WTC11 (cell line): ENCODE results near the gene RAC3. TPM values are rescaled to one million over a fixed set of nuclear protein-coding genes. Genes with fewer than 3 reads are reported as not detected.

Source experiments
- ATAC-seq: fragments of 200-7000 bp; cut with Tn5 transposase; 2 replicates; pipeline ENCODE4 v1.10.0; 2021; ENCODE audit warnings: mild to moderate bottlenecking, moderate library complexity
- CTCF ChIA-PET: fragments of 300-600 bp; sonication (Branson Sonifier 250); formaldehyde crosslinking; loops from one replicate; lab custom pipeline; 2021; ENCODE audit warnings: antibody characterized with exemption; lab: Charles Lee
- POLR2A ChIA-PET: fragments of 350-600 bp; sonication (Branson Sonifier 250); formaldehyde crosslinking; loops from one replicate; lab custom pipeline; 2021; ENCODE audit warnings: antibody characterized with exemption; lab: Charles Lee
- DNase-seq: peaks from one replicate; pipeline ENCODE4 v3.0.0; 2021; ENCODE audit warnings: low spot score
- H3K27ac Mint-ChIP-seq: 2 replicates; pipeline ENCODE4 v1.8.0; 2021; ENCODE audit warnings: mixed read lengths
- H3K27me3 Mint-ChIP-seq: 2 replicates; pipeline ENCODE4 v1.8.0; 2021; ENCODE audit warnings: low read depth, mild to moderate bottlenecking, moderate library complexity, mixed read lengths
- H3K36me3 Mint-ChIP-seq: 2 replicates; pipeline ENCODE4 v1.8.0; 2021; ENCODE audit warnings: mixed read lengths
- H3K4me1 Mint-ChIP-seq: 2 replicates; pipeline ENCODE4 v1.8.0; 2022; ENCODE audit warnings: mixed read lengths
- H3K4me3 Mint-ChIP-seq: 2 replicates; pipeline ENCODE4 v1.8.0; 2021; ENCODE audit warnings: mild to moderate bottlenecking, moderate library complexity, mixed read lengths
- H3K9me3 Mint-ChIP-seq: 2 replicates; pipeline ENCODE4 v1.8.0; 2021; ENCODE audit warnings: mixed read lengths
- AFF4 ChIP-seq: sonication (generic); formaldehyde crosslinking; IDR thresholded peaks from 2 replicates; pipeline ENCODE4 v1.8.1; 2023; ENCODE audit warnings: mild to moderate bottlenecking, missing genetic modification reagents, borderline replicate concordance
- FOXP1 ChIP-seq: sonication (generic); formaldehyde crosslinking; IDR thresholded peaks from 2 replicates; pipeline ENCODE4 v1.8.0; 2022; ENCODE audit warnings: missing genetic modification reagents, mild to moderate bottlenecking, moderate library complexity, borderline replicate concordance
- GTF2I ChIP-seq: fragments of 250-450 bp; sonication (Bioruptor Pico); conservative IDR thresholded peaks from 2 replicates; pipeline ENCODE4 v1.4.0; 2021; ENCODE audit warnings: mild to moderate bottlenecking
- JUN ChIP-seq: sonication (generic); formaldehyde crosslinking; IDR thresholded peaks from 2 replicates; pipeline ENCODE4 v1.8.0; 2023; ENCODE audit warnings: mild to moderate bottlenecking, missing genetic modification reagents
- KAT7 ChIP-seq: sonication (generic); formaldehyde crosslinking; IDR thresholded peaks from 2 replicates; pipeline ENCODE4 v1.8.1; 2023; ENCODE audit warnings: missing genetic modification reagents, mild to moderate bottlenecking, borderline replicate concordance
- MYBL2 ChIP-seq: sonication (generic); formaldehyde crosslinking; IDR thresholded peaks from 2 replicates; pipeline ENCODE4 v1.8.1; 2023; ENCODE audit warnings: mild to moderate bottlenecking, moderate library complexity, missing genetic modification reagents
- RORB ChIP-seq: fragments of 250-450 bp; sonication (Bioruptor Pico); IDR thresholded peaks from 2 replicates; pipeline ENCODE4 v1.9.0; 2021; ENCODE audit warnings: mild to moderate bottlenecking
- TCF7 ChIP-seq: sonication (generic); formaldehyde crosslinking; IDR thresholded peaks from 2 replicates; pipeline ENCODE4 v1.8.0; 2022; ENCODE audit warnings: mild to moderate bottlenecking, low read depth, missing genetic modification reagents, moderate library complexity
- ZNF232 ChIP-seq: sonication (generic); formaldehyde crosslinking; IDR thresholded peaks from 2 replicates; pipeline ENCODE4 v1.8.0; 2022; ENCODE audit warnings: mild to moderate bottlenecking, missing genetic modification reagents
- ZNF396 ChIP-seq: fragments of 250-450 bp; sonication (Bioruptor Pico); IDR thresholded peaks from 2 replicates; pipeline ENCODE4 v1.8.0; 2021; ENCODE audit warnings: mild to moderate bottlenecking, moderate library complexity, borderline replicate concordance
- ZNF423 ChIP-seq: fragments of 250-450 bp; sonication (Bioruptor Pico); IDR thresholded peaks from 2 replicates; pipeline ENCODE4 v2.1.2; 2022; ENCODE audit warnings: mild to moderate bottlenecking, moderate library complexity
- ZSCAN18 ChIP-seq: fragments of 250-450 bp; sonication (Bioruptor Pico); IDR thresholded peaks from 2 replicates; pipeline ENCODE4 v2.1.2; 2022; ENCODE audit warnings: mild to moderate bottlenecking, moderate library complexity
- total RNA-seq: library from RNA; stranded (reverse); gene quantifications from 3 replicates; pipeline ENCODE4 v1.2.3, GENCODE V29; 2021
- TF ChIP-seq, protein P1 (sequence below): sonication (generic); formaldehyde crosslinking; IDR thresholded peaks from 2 replicates; pipeline ENCODE4 v1.8.1; 2023; ENCODE audit warnings: mild to moderate bottlenecking, missing genetic modification reagents
- TF ChIP-seq, protein P2 (sequence below): fragments of 250-450 bp; sonication (Bioruptor Pico); IDR thresholded peaks from 2 replicates; pipeline ENCODE4 v1.9.0; 2021; ENCODE audit warnings: mild to moderate bottlenecking
- TF ChIP-seq, protein P3 (sequence below): sonication (generic); formaldehyde crosslinking; IDR thresholded peaks from 2 replicates; pipeline ENCODE4 v1.8.1; 2023; ENCODE audit warnings: mild to moderate bottlenecking, missing genetic modification reagents, moderate library complexity
- TF ChIP-seq, protein P4 (sequence below): sonication (generic); formaldehyde crosslinking; IDR thresholded peaks from 2 replicates; pipeline ENCODE4 v1.8.0; 2022; ENCODE audit warnings: mild to moderate bottlenecking, missing genetic modification reagents
- TF ChIP-seq, protein P5 (sequence below): sonication (generic); formaldehyde crosslinking; IDR thresholded peaks from 2 replicates; pipeline ENCODE4 v1.8.0; 2023; ENCODE audit warnings: missing genetic modification reagents, mild to moderate bottlenecking, borderline replicate concordance
- TF ChIP-seq, protein P6 (sequence below): sonication (generic); formaldehyde crosslinking; IDR thresholded peaks from 2 replicates; pipeline ENCODE4 v1.8.1; 2023; ENCODE audit warnings: mild to moderate bottlenecking, missing genetic modification reagents

The RAC3 gene
- total RNA-seq, 1 experiment from 2014 or later: 163 TPM

- no peaks in the 10 kb centered on the region for H3K9me3 Mint-ChIP-seq
- H3K4me3 Mint-ChIP-seq: peak overlapping the region; percentile 65
- peaks cover 20% of the 10 kb centered on the region for H3K4me1 Mint-ChIP-seq
- ATAC-seq: no peak
- ChIA-PET CTCF (interaction anchor here (5.7 kb wide), 1 partner anchor 14 kb away, joined by 119 read pairs; the partner anchor contains the start of genes CENPX and LRRC45), POLR2A (no interaction called here)
- H3K27me3 Mint-ChIP-seq: peaks cover 4% of the 10 kb centered on the region; the same call in 1 of the 2 replicates
- no peak for DNase-seq
- no peak overlapping the region for H3K27ac Mint-ChIP-seq
- H3K36me3 Mint-ChIP-seq: 0 out of 2 replicates have a peak, but pooled peaks cover 6% of the 10 kb centered on the region
- TF ChIP-seq ZNF232 (CRISPR knock-in tag) (no peak), GTF2I (CRISPR knock-in tag) (no peak), MYBL2 (CRISPR knock-in tag) (no peak), ZSCAN18 (CRISPR knock-in tag) (no peak), ZNF423 (CRISPR knock-in tag) (no peak), AFF4 (CRISPR knock-in tag) (no peak), JUN (no peak), RORB (CRISPR knock-in tag) (no peak), ZNF396 (CRISPR knock-in tag) (no peak), KAT7 (no peak), TCF7 (CRISPR knock-in tag) (no peak), FOXP1 (CRISPR knock-in tag) (no peak)
- TF ChIP-seq, protein P1, sequence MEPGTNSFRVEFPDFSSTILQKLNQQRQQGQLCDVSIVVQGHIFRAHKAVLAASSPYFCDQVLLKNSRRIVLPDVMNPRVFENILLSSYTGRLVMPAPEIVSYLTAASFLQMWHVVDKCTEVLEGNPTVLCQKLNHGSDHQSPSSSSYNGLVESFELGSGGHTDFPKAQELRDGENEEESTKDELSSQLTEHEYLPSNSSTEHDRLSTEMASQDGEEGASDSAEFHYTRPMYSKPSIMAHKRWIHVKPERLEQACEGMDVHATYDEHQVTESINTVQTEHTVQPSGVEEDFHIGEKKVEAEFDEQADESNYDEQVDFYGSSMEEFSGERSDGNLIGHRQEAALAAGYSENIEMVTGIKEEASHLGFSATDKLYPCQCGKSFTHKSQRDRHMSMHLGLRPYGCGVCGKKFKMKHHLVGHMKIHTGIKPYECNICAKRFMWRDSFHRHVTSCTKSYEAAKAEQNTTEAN: no peak
- TF ChIP-seq, protein P2, sequence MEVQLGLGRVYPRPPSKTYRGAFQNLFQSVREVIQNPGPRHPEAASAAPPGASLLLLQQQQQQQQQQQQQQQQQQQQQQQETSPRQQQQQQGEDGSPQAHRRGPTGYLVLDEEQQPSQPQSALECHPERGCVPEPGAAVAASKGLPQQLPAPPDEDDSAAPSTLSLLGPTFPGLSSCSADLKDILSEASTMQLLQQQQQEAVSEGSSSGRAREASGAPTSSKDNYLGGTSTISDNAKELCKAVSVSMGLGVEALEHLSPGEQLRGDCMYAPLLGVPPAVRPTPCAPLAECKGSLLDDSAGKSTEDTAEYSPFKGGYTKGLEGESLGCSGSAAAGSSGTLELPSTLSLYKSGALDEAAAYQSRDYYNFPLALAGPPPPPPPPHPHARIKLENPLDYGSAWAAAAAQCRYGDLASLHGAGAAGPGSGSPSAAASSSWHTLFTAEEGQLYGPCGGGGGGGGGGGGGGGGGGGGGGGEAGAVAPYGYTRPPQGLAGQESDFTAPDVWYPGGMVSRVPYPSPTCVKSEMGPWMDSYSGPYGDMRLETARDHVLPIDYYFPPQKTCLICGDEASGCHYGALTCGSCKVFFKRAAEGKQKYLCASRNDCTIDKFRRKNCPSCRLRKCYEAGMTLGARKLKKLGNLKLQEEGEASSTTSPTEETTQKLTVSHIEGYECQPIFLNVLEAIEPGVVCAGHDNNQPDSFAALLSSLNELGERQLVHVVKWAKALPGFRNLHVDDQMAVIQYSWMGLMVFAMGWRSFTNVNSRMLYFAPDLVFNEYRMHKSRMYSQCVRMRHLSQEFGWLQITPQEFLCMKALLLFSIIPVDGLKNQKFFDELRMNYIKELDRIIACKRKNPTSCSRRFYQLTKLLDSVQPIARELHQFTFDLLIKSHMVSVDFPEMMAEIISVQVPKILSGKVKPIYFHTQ (CRISPR knock-in tag): no peak
- TF ChIP-seq, protein P3, sequence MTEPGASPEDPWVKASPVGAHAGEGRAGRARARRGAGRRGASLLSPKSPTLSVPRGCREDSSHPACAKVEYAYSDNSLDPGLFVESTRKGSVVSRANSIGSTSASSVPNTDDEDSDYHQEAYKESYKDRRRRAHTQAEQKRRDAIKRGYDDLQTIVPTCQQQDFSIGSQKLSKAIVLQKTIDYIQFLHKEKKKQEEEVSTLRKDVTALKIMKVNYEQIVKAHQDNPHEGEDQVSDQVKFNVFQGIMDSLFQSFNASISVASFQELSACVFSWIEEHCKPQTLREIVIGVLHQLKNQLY: no peak
- TF ChIP-seq, protein P4, sequence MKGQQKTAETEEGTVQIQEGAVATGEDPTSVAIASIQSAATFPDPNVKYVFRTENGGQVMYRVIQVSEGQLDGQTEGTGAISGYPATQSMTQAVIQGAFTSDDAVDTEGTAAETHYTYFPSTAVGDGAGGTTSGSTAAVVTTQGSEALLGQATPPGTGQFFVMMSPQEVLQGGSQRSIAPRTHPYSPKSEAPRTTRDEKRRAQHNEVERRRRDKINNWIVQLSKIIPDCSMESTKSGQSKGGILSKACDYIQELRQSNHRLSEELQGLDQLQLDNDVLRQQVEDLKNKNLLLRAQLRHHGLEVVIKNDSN (CRISPR knock-in tag): no peak
- TF ChIP-seq, protein P5, sequence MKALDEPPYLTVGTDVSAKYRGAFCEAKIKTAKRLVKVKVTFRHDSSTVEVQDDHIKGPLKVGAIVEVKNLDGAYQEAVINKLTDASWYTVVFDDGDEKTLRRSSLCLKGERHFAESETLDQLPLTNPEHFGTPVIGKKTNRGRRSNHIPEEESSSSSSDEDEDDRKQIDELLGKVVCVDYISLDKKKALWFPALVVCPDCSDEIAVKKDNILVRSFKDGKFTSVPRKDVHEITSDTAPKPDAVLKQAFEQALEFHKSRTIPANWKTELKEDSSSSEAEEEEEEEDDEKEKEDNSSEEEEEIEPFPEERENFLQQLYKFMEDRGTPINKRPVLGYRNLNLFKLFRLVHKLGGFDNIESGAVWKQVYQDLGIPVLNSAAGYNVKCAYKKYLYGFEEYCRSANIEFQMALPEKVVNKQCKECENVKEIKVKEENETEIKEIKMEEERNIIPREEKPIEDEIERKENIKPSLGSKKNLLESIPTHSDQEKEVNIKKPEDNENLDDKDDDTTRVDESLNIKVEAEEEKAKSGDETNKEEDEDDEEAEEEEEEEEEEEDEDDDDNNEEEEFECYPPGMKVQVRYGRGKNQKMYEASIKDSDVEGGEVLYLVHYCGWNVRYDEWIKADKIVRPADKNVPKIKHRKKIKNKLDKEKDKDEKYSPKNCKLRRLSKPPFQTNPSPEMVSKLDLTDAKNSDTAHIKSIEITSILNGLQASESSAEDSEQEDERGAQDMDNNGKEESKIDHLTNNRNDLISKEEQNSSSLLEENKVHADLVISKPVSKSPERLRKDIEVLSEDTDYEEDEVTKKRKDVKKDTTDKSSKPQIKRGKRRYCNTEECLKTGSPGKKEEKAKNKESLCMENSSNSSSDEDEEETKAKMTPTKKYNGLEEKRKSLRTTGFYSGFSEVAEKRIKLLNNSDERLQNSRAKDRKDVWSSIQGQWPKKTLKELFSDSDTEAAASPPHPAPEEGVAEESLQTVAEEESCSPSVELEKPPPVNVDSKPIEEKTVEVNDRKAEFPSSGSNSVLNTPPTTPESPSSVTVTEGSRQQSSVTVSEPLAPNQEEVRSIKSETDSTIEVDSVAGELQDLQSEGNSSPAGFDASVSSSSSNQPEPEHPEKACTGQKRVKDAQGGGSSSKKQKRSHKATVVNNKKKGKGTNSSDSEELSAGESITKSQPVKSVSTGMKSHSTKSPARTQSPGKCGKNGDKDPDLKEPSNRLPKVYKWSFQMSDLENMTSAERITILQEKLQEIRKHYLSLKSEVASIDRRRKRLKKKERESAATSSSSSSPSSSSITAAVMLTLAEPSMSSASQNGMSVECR (CRISPR knock-in tag): no peak
- TF ChIP-seq, protein P6, sequence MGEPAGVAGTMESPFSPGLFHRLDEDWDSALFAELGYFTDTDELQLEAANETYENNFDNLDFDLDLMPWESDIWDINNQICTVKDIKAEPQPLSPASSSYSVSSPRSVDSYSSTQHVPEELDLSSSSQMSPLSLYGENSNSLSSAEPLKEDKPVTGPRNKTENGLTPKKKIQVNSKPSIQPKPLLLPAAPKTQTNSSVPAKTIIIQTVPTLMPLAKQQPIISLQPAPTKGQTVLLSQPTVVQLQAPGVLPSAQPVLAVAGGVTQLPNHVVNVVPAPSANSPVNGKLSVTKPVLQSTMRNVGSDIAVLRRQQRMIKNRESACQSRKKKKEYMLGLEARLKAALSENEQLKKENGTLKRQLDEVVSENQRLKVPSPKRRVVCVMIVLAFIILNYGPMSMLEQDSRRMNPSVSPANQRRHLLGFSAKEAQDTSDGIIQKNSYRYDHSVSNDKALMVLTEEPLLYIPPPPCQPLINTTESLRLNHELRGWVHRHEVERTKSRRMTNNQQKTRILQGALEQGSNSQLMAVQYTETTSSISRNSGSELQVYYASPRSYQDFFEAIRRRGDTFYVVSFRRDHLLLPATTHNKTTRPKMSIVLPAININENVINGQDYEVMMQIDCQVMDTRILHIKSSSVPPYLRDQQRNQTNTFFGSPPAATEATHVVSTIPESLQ (CRISPR knock-in tag): no peak
These were observed 2.0 kb downstream of the RAC3 start for GRCh38 chr17:82033359-82034085.
